ENCODE measurements around the gene CUBN.

The CUBN gene

GRCh38 chr10:17171141-17171641, 41.6 kb upstream of the CUBN start:
- Histone ChIP-seq H3K4me1 (ENCODE audit: control extremely low read depth in 1 of 4, control insufficient read depth in 4 of 4, insufficient read depth in 4 of 4, low read length in 3 of 4) (peaks cover 5 to 24% (median 11%) of the 10 kb centered on the region in 4 experiments), H3K9me3 (ENCODE audit: control extremely low read depth in 1 of 5, control insufficient read depth in 4 of 5, insufficient read depth in 2 of 5, low read depth in 1 of 5, low read length in 4 of 5) (no peaks in the 10 kb centered on the region), H3K4me3 (ENCODE audit: control insufficient read depth in 1 of 7, extremely low read depth in 1 of 7, insufficient read depth in 4 of 7, low read depth in 2 of 7, low read length in 6 of 7) (no peak overlapping the region), H3K27me3 (replicated peaks in 2 of 5; ENCODE audit: control insufficient read depth in 4 of 5, insufficient read depth in 5 of 5, low read length in 4 of 5) (no peaks in the 10 kb centered on the region), H3K27ac (ENCODE audit: insufficient read depth in 1 of 2, low read depth in 1 of 2, low read length in 2 of 2, poor library complexity in 1 of 2, severe bottlenecking in 2 of 2) (no peak overlapping the region), H3K36me3 (ENCODE audit: control insufficient read depth in 4 of 4, insufficient read depth in 4 of 4, low read length in 3 of 4) (peaks cover 0 to 6% (median 0%) of the 10 kb centered on the region in 4 experiments)
- ChIA-PET POLR2A (no interaction called here), CTCF (no interaction called here)
- WGBS (ENCODE audit: insufficient coverage) = 100% methylated on average over 3 of the region's 4 CpGs
- DNase-seq = no peak

GRCh38 chr10:17169803-17170202, 40.2 kb upstream of the CUBN start:
- CTCF ChIA-PET = no interaction called here
- Histone ChIP-seq H3K27ac (ENCODE audit: insufficient read depth in 1 of 2, low read depth in 1 of 2, low read length in 2 of 2, poor library complexity in 1 of 2, severe bottlenecking in 2 of 2) (no peak overlapping the region), H3K4me1 (ENCODE audit: control extremely low read depth in 1 of 4, control insufficient read depth in 4 of 4, insufficient read depth in 4 of 4, low read length in 3 of 4) (peaks cover 0 to 12% (median 5%) of the 10 kb centered on the region in 4 experiments), H3K27me3 (replicated peaks in 2 of 5; ENCODE audit: control insufficient read depth in 4 of 5, insufficient read depth in 5 of 5, low read length in 4 of 5) (no peaks in the 10 kb centered on the region), H3K9me3 (ENCODE audit: control extremely low read depth in 1 of 5, control insufficient read depth in 4 of 5, insufficient read depth in 2 of 5, low read depth in 1 of 5, low read length in 4 of 5) (no peaks in the 10 kb centered on the region), H3K4me3 (ENCODE audit: control insufficient read depth in 1 of 7, extremely low read depth in 1 of 7, insufficient read depth in 4 of 7, low read depth in 2 of 7, low read length in 6 of 7) (no peak overlapping the region), H3K36me3 (ENCODE audit: control insufficient read depth in 4 of 4, insufficient read depth in 4 of 4, low read length in 3 of 4) (peaks cover 0 to 6% (median 0%) of the 10 kb centered on the region in 4 experiments)
- no peak for DNase-seq
- WGBS (ENCODE audit: insufficient coverage) = 92% methylated on average over 2 of the region's 4 CpGs
- POLR2A ChIA-PET = no interaction called here

GRCh38 chr10:17166699-17167098, 37.1 kb upstream of the CUBN start:
- POLR2A ChIA-PET = no interaction called here
- DNase-seq = no peak

GRCh38 chr10:17162828-17163227, 33.2 kb upstream of the CUBN start:
- ChIA-PET CTCF (no interaction called here), POLR2A (no interaction called here)
- H3K27me3 ChIP-seq (replicated peaks in 2 of 5; ENCODE audit: control insufficient read depth in 4 of 5, insufficient read depth in 5 of 5, low read length in 4 of 5) = no peaks in the 10 kb centered on the region
- H3K4me3 ChIP-seq (ENCODE audit: control insufficient read depth in 1 of 7, extremely low read depth in 1 of 7, insufficient read depth in 4 of 7, low read depth in 2 of 7, low read length in 6 of 7) = no peak overlapping the region
- no peak for DNase-seq
- H3K9me3 ChIP-seq (ENCODE audit: control extremely low read depth in 1 of 5, control insufficient read depth in 4 of 5, insufficient read depth in 2 of 5, low read depth in 1 of 5, low read length in 4 of 5) = no peaks in the 10 kb centered on the region
- no peaks in the 10 kb centered on the region for H3K4me1 ChIP-seq (ENCODE audit: control extremely low read depth in 1 of 4, control insufficient read depth in 4 of 4, insufficient read depth in 4 of 4, low read length in 3 of 4)
- WGBS (ENCODE audit: insufficient coverage) = 100% methylated on average over 1 of the region's 2 CpGs
- H3K36me3 ChIP-seq (ENCODE audit: control insufficient read depth in 4 of 4, insufficient read depth in 4 of 4, low read length in 3 of 4) = peaks cover 0 to 3% (median 1%) of the 10 kb centered on the region in 4 experiments
- H3K27ac ChIP-seq (ENCODE audit: insufficient read depth in 1 of 2, low read depth in 1 of 2, low read length in 2 of 2, poor library complexity in 1 of 2, severe bottlenecking in 2 of 2) = no peak overlapping the region

More at GRCh38 chr10:17166699-17167098, 37.1 kb upstream of the CUBN start:
- Histone ChIP-seq H3K4me3 (ENCODE audit: control insufficient read depth in 1 of 7, extremely low read depth in 1 of 7, insufficient read depth in 4 of 7, low read depth in 2 of 7, low read length in 6 of 7) (no peak overlapping the region), H3K27me3 (replicated peaks in 2 of 5; ENCODE audit: control insufficient read depth in 4 of 5, insufficient read depth in 5 of 5, low read length in 4 of 5) (no peaks in the 10 kb centered on the region), H3K4me1 (ENCODE audit: control extremely low read depth in 1 of 4, control insufficient read depth in 4 of 4, insufficient read depth in 4 of 4, low read length in 3 of 4) (peaks cover 0 to 12% (median 5%) of the 10 kb centered on the region in 4 experiments), H3K36me3 (ENCODE audit: control insufficient read depth in 4 of 4, insufficient read depth in 4 of 4, low read length in 3 of 4) (peaks cover 0 to 6% (median 1%) of the 10 kb centered on the region in 4 experiments), H3K9me3 (ENCODE audit: control extremely low read depth in 1 of 5, control insufficient read depth in 4 of 5, insufficient read depth in 2 of 5, low read depth in 1 of 5, low read length in 4 of 5) (no peaks in the 10 kb centered on the region), H3K27ac (ENCODE audit: insufficient read depth in 1 of 2, low read depth in 1 of 2, low read length in 2 of 2, poor library complexity in 1 of 2, severe bottlenecking in 2 of 2) (no peak overlapping the region)
- WGBS (ENCODE audit: insufficient coverage) = 100% methylated on average over 3 of the region's 3 CpGs
- CTCF ChIA-PET = interaction anchor here (1.0 to 1.8 kb wide), 6 partner anchors 9 to 275 kb away, joined by 3 to 5 read pairs (median 3); no protein-coding TSS in a partner anchor

GRCh38 chr10:17161775-17162174, 32.2 kb upstream of the CUBN start:
- Histone ChIP-seq H3K36me3 (ENCODE audit: control insufficient read depth in 4 of 4, insufficient read depth in 4 of 4, low read length in 3 of 4) (peaks cover 0 to 3% (median 1%) of the 10 kb centered on the region in 4 experiments), H3K27ac (ENCODE audit: insufficient read depth in 1 of 2, low read depth in 1 of 2, low read length in 2 of 2, poor library complexity in 1 of 2, severe bottlenecking in 2 of 2) (no peak overlapping the region), H3K27me3 (replicated peaks in 2 of 5; ENCODE audit: control insufficient read depth in 4 of 5, insufficient read depth in 5 of 5, low read length in 4 of 5) (no peaks in the 10 kb centered on the region), H3K4me3 (ENCODE audit: control insufficient read depth in 1 of 7, extremely low read depth in 1 of 7, insufficient read depth in 4 of 7, low read depth in 2 of 7, low read length in 6 of 7) (no peak overlapping the region), H3K9me3 (ENCODE audit: control extremely low read depth in 1 of 5, control insufficient read depth in 4 of 5, insufficient read depth in 2 of 5, low read depth in 1 of 5, low read length in 4 of 5) (no peaks in the 10 kb centered on the region), H3K4me1 (ENCODE audit: control extremely low read depth in 1 of 4, control insufficient read depth in 4 of 4, insufficient read depth in 4 of 4, low read length in 3 of 4) (no peaks in the 10 kb centered on the region)
- 50% methylated on average over 2 of the region's 3 CpGs for WGBS (ENCODE audit: insufficient coverage)
- DNase-seq = no peak
- ChIA-PET CTCF (no interaction called here), POLR2A (no interaction called here)

- H3K27me3 ChIP-seq (replicated peaks in 2 of 5; ENCODE audit: control insufficient read depth in 4 of 5, insufficient read depth in 5 of 5, low read length in 4 of 5) = no peaks in the 10 kb centered on the region
- H3K27ac ChIP-seq (ENCODE audit: insufficient read depth in 1 of 2, low read depth in 1 of 2, low read length in 2 of 2, poor library complexity in 1 of 2, severe bottlenecking in 2 of 2) = no peak overlapping the region
- POLR2A ChIA-PET = no interaction called here
- CTCF ChIA-PET = no interaction called here
- peaks cover 0 to 3% (median 1%) of the 10 kb centered on the region in 4 experiments for H3K4me1 ChIP-seq (ENCODE audit: control extremely low read depth in 1 of 4, control insufficient read depth in 4 of 4, insufficient read depth in 4 of 4, low read length in 3 of 4)
- H3K9me3 ChIP-seq (ENCODE audit: control extremely low read depth in 1 of 5, control insufficient read depth in 4 of 5, insufficient read depth in 2 of 5, low read depth in 1 of 5, low read length in 4 of 5) = no peaks in the 10 kb centered on the region
- WGBS (ENCODE audit: insufficient coverage) = no CpG with 5 or more reads among the region's 2 CpGs
- H3K36me3 ChIP-seq (ENCODE audit: control insufficient read depth in 4 of 4, insufficient read depth in 4 of 4, low read length in 3 of 4) = peaks cover 0 to 5% (median 3%) of the 10 kb centered on the region in 4 experiments
- no peak for DNase-seq
- no peak overlapping the region for H3K4me3 ChIP-seq (ENCODE audit: control insufficient read depth in 1 of 7, extremely low read depth in 1 of 7, insufficient read depth in 4 of 7, low read depth in 2 of 7, low read length in 6 of 7)
Measured at GRCh38 chr10:17157024-17157423, 27.4 kb upstream of the CUBN start.

GRCh38 chr10:17155826-17156225, 26.2 kb upstream of the CUBN start:
- H3K27ac ChIP-seq (ENCODE audit: insufficient read depth in 1 of 2, low read depth in 1 of 2, low read length in 2 of 2, poor library complexity in 1 of 2, severe bottlenecking in 2 of 2) = no peak overlapping the region
- no peaks in the 10 kb centered on the region for H3K27me3 ChIP-seq (replicated peaks in 2 of 5; ENCODE audit: control insufficient read depth in 4 of 5, insufficient read depth in 5 of 5, low read length in 4 of 5)
- ChIA-PET CTCF (interaction anchor here (0.5 kb wide), 1 partner anchor 38 kb away, joined by 3 read pairs; no protein-coding TSS in a partner anchor), POLR2A (no interaction called here)
- DNase-seq = no peak
- H3K4me3 ChIP-seq (ENCODE audit: control insufficient read depth in 1 of 7, extremely low read depth in 1 of 7, insufficient read depth in 4 of 7, low read depth in 2 of 7, low read length in 6 of 7) = no peak overlapping the region
- peaks cover 0 to 4% (median 2%) of the 10 kb centered on the region in 4 experiments for H3K36me3 ChIP-seq (ENCODE audit: control insufficient read depth in 4 of 4, insufficient read depth in 4 of 4, low read length in 3 of 4)
- peaks cover 0 to 3% (median 1%) of the 10 kb centered on the region in 4 experiments for H3K4me1 ChIP-seq (ENCODE audit: control extremely low read depth in 1 of 4, control insufficient read depth in 4 of 4, insufficient read depth in 4 of 4, low read length in 3 of 4)
- H3K9me3 ChIP-seq (ENCODE audit: control extremely low read depth in 1 of 5, control insufficient read depth in 4 of 5, insufficient read depth in 2 of 5, low read depth in 1 of 5, low read length in 4 of 5) = no peaks in the 10 kb centered on the region

Data from common myeloid progenitor, CD34-positive (primary cell).